Pons (tissue), 1 donor: ENCODE data around the gene CD101.

Experiments used
- DNase-seq: peaks from one replicate; pipeline ENCODE4 v3.0.0-alpha.2; 2016; ENCODE audit warnings: low spot score

CD101 gene

GRCh38 chr1:116984406-116985160 lies 17.0 kb upstream of the CD101 start:
- no peak for DNase-seq

DNA sequence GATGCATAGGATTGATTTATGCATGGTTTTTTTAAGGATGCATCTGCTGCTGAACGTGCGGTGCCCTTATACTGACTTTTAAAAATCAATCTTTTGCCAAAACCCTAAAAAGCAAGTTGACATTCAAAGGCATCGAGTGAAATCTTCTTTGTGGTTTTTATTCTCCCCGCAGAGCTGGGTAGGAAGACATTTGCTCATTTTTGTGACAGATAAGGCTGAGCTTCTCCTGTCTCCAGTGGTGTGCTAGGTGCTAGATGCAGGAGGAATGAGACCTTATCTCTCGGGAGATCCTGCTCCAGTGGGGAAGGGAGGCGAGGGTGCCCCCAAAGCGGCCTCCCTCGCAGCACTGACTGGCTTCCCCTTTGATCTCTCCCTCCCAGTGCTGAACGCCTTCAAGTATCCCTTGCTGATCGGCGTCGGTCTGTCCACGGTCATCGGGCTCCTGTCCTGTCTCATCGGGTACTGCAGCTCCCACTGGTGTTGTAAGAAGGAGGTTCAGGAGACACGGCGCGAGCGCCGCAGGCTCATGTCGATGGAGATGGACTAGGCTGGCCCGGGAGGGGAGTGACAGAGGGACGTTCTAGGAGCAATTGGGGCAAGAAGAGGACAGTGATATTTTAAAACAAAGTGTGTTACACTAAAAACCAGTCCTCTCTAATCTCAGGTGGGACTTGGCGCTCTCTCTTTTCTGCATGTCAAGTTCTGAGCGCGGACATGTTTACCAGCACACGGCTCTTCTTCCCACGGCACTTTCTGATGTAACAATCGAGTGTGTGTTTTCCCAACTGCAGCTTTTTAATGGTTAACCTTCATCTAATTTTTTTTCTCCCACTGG lies 14.9 kb upstream of the CD101 start:
- no peak for DNase-seq

DNA sequence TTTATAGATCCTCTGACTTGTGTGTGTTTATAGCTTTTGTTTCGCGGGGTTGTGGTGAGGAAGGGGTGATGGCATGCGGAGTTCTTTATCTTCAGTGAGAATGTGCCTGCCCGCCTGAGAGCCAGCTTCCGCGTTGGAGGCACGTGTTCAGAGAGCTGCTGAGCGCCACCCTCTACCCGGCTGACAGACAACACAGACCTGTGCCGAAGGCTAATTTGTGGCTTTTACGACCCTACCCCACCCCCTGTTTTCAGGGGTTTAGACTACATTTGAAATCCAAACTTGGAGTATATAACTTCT lies 14.4 kb upstream of the CD101 start:
- DNase-seq = no peak

GRCh38 chr1:116988248-116988647 lies 13.3 kb upstream of the CD101 start:
- no peak for DNase-seq

DNA sequence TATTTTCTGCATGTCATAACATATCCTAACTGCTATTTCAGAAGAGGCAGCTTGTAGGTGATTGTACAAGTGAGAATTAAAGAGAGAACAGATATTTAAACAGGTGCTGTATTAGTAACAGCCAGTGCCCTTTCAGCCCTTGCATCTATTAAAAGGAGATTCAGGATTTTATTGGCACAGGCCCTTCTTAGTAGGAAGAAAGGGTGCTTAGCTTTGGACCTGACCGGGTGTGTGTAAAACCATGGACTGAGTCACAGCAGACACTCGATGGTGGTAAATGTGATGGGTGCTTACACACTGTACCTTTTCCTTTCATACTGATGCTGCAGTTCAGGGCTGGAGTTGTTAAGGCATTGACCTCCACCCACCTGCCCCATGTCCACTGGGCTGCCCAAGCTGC lies 12.7 kb upstream of the CD101 start:
- DNase-seq = no peak

GRCh38 chr1:116989835-116990234 lies 11.7 kb upstream of the CD101 start:
- no peak for DNase-seq

DNA sequence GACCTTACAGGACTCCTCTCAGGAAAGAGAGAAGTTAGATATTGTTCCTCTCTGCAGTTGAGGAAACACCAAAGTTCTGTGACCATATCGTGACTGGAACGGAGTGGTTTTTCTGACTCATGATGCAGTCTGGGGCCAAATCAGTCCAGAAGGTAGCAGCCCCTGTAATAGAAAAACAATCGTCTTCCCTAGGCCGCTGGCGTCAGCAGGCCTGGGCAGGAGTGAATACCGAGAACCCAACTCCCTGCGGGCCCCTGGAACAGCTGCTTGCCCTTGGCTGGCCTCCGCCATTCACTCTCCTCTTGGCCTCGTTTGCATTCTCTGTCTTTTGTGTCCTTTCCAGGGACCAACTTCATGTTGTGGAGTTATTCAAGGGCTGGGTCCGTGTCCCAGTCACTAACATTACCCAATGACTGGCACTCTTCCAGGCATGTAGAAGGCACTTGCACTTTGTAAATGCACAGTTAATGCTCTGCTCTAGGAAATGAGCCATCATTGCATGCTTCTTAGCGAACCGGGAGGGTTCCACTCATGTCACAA lies 10.9 kb upstream of the CD101 start:
- DNase-seq = peak; percentile 41

- no peak for DNase-seq
These were observed 10.3 kb upstream of the CD101 start for GRCh38 chr1:116991171-116991845.

- DNase-seq = no peak
These were observed 9.6 kb upstream of the CD101 start for GRCh38 chr1:116991918-116992317.

DNA sequence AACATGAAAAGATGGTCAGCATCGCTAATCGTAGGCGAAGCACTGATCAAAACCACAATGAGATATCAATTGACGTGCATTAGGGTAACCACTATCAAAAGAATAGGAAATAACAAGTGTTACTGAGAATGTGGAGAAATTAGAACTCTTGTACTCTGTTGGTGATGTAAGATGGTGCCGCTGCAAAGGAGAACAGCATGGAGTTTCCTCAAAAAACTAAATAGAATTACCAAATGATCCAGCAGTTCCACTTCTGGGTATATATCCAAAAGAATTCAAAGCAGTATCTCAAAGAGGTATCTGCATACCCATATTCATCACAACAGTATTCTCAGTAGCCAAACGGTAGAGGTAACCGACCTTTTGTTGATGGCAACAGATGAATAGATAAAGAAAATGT lies 8.3 kb upstream of the CD101 start:
- no peak for DNase-seq

GRCh38 chr1:116994411-116994810 lies 7.1 kb upstream of the CD101 start:
- no peak for DNase-seq

GRCh38 chr1:116997066-116997465 lies 4.5 kb upstream of the CD101 start:
- DNase-seq = no peak

DNA sequence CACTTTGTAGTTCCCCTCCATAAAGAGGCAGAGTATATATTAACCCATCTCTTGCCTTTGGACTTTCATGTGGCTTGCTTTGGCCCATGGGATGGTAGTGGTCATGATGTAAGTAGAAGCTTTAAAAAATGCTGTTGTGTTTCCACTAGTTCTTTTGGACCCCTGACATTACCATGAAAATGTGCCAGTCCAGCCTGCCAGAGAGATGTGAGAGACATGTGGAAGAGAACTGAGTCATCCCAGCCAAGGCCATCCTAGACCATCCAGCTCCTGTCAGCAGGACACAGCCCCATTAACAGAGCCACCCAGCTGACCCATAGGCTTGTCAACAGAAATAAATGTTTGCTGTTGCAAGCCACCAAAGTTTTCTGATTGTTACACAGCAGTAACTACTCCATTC lies 3.9 kb upstream of the CD101 start:
- DNase-seq = no peak

DNA sequence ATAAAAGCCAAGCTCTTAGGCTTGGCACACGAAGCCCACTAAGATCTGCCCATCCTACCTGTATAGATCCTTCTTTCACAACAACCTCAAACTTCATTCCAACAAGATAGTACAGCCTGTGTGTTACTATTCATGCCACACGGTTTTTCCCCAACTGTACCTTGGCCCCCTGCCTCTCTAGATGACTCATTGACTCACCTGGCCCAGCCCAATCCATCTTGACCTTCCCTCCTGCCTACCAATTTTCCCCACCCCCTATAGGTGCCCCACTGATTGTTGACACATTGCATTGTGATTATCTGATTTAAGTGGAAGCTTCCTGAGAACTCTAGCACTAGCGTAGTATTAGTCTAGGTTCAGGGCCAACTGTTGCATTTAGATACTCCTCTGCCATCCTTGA lies 2.0 kb upstream of the CD101 start:
- DNase-seq = no peak

DNA sequence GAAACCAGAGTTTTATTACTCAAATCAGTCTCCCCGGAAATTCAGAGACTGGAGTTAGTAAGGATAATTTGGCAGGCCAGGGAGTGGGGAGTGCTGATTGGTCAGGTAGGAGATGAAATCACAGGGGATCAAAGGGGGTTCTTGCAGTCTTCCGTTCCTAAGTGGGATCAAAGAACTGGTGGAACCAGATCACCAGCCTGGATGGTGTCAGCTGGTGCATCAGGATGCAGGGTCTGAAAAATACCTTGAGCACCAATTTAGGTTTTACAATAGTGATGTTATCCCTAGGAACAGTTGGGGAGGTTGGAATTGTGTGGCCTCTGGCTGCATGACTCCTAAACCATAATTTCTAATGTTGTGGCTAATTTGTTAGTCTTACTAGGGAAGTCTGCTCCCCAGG lies 1.4 kb upstream of the CD101 start:
- DNase-seq = no peak

DNA sequence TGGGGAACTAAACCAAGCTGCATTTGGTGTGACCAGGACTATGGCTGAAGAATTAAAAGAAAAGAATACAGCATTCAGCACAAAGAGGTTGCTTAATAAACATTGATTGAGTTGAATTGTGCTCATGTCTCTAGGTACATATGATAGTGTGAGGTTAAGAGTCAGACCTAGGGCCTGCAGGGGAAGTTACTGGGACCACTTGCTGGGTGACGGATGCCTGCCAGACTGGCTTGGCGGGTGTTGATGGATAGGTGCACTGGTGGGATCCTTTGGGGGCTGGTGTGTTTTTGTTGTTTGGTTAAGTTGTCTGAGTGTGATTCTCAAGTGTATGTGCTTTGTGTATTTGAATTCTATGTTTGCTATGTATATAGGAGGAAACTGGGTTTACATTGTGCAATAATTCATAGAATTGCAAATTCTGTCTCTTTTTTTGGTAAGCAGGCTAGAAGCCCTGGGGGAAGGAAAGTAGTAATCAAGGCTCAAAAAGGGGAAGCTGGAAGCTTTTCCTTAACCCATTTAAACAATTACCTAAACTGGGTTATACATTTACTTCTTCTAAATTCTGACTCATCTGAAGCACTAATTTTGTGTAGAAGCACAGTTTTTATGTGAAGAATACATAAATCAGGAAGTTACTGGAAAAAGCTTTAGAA lies 1.8 kb downstream of the CD101 start:
- peak; percentile 29 for DNase-seq

DNA sequence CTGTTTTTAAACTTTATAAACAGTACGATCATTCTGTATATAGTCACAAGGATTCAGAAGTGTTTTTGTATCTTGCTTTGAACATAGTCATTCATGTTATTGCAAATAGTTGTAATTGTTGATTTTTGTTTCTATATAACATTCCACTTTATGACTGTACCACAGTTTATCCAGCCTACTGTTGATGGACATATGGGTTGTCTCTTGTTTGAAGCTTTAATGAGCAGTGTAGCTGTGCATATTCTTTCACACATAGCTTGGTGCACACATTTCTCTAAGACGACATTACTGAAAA lies 6.1 kb downstream of the CD101 start:
- no peak for DNase-seq

GRCh38 chr1:117008656-117009055 lies 7.1 kb downstream of the CD101 start:
- DNase-seq = no peak

DNA sequence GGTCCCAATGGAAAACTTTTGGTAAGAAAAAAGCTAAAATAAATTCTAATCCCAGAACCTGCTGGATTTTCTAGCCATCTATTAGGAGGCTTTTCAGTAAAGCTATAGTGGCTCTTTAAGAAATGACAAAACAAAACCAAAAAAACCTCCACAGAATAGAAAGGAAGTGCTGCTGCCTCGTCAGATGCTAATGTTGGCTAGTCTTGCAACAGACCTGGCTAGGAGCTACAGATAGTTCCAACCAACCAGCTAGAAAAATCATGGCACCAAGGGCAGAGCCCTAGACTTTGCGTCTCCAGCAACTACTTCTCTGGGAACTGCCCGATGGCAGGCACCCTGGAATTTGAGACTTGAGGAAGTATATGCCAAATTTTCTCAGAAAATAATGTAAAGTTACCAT lies 7.6 kb downstream of the CD101 start:
- no peak for DNase-seq

GRCh38 chr1:117010310-117010969 lies 8.9 kb downstream of the CD101 start:
- no peak for DNase-seq

GRCh38 chr1:117011334-117011733 lies 9.8 kb downstream of the CD101 start:
- no peak for DNase-seq

GRCh38 chr1:117013309-117013858 lies 11.8 kb downstream of the CD101 start:
- DNase-seq = no peak
